SK-N-SH treated with all-trans-retinoic acid at 6 μM for 48 hours (cell line): Measurements from ENCODE around the gene SHLD3.
"Not testable (repeated sequence)": the region's sequence is repeated elsewhere in the genome, so short reads cannot be mapped to it uniquely, and the experiment has no call there.

ENCODE experiments used
- ARNTL ChIP-seq: fragments of 450-650 bp; formaldehyde crosslinking; IDR thresholded peaks from 2 replicates; pipeline ENCODE4 v1.5.0; 2020; ENCODE audit warnings: low read depth, mild to moderate bottlenecking, moderate library complexity, borderline replicate concordance
- CSDC2 ChIP-seq: fragments of 250-450 bp; sonication (Bioruptor Pico); IDR thresholded peaks from 2 replicates; pipeline ENCODE4 v1.5.0; 2020; ENCODE audit warnings: mild to moderate bottlenecking, moderate library complexity
- POU6F1 ChIP-seq: fragments of 250-450 bp; sonication (Bioruptor Pico); IDR thresholded peaks from 2 replicates; pipeline ENCODE4 v1.8.0; 2021; ENCODE audit warnings: low read depth, mild to moderate bottlenecking, moderate library complexity, borderline replicate concordance
- PPARA ChIP-seq: fragments of 250-450 bp; sonication (Bioruptor Pico); IDR thresholded peaks from 2 replicates; pipeline ENCODE4 v1.5.0; 2020; ENCODE audit warnings: mild to moderate bottlenecking, borderline replicate concordance
- RARB ChIP-seq: fragments of 250-450 bp; sonication (Bioruptor Pico); IDR thresholded peaks from 2 replicates; pipeline ENCODE4 v1.8.0; 2021; ENCODE audit warnings: mild to moderate bottlenecking, moderate library complexity
- SNAI2 ChIP-seq: fragments of 250-450 bp; sonication (Bioruptor Pico); IDR thresholded peaks from 2 replicates; pipeline ENCODE4 v1.5.0; 2020; ENCODE audit warnings: mild to moderate bottlenecking, moderate library complexity
- TCF4 ChIP-seq: fragments of 250-450 bp; sonication (Bioruptor Pico); IDR thresholded peaks from 2 replicates; pipeline ENCODE4 v1.8.0; 2021; ENCODE audit warnings: mild to moderate bottlenecking, moderate library complexity, borderline replicate concordance
- TOX ChIP-seq: fragments of 250-450 bp; sonication (Bioruptor Pico); IDR thresholded peaks from 2 replicates; pipeline ENCODE4 v1.8.0; 2021; ENCODE audit warnings: mild to moderate bottlenecking, moderate library complexity, borderline replicate concordance
- TSHZ2 ChIP-seq: fragments of 250-450 bp; sonication (Bioruptor Pico); IDR thresholded peaks from 2 replicates; pipeline ENCODE4 v1.5.0; 2020; ENCODE audit warnings: mild to moderate bottlenecking, moderate library complexity
- ZNF70 ChIP-seq: fragments of 450-650 bp; formaldehyde crosslinking; IDR thresholded peaks from 2 replicates; pipeline ENCODE4 v1.5.0; 2020; ENCODE audit warnings: mild to moderate bottlenecking, moderate library complexity
- TF ChIP-seq, protein P1 (sequence below): fragments of 250-450 bp; sonication (Bioruptor Pico); IDR thresholded peaks from 2 replicates; pipeline ENCODE4 v1.5.1; 2020; ENCODE audit warnings: low read depth, mild to moderate bottlenecking, moderate library complexity
- TF ChIP-seq, protein P2 (sequence below): fragments of 250-450 bp; sonication (Bioruptor Pico); IDR thresholded peaks from 2 replicates; pipeline ENCODE4 v1.8.0; 2020; ENCODE audit warnings: mild to moderate bottlenecking, moderate library complexity, borderline replicate concordance

DNA sequence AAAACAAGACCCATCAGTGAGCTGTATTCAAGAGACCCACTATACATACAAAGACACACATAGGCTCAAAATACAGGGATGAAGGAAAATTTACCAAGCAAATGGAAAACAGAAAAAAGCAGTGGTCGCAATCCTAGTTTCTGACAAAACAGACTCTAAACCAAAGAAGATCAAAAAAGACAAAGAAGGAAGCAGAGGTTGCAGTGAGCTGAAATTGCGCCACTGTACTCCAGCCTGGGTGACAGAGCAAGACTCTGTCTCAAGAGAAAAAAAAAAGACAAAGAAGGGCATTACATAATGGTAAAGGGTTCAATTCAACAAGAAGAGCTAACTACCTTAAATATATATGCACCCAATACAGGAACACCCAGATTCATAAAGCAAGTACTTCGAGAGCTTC, 51.2 kb downstream of the SHLD3 start:
- not testable (repeated sequence) for TF ChIP-seq SNAI2 (CRISPR knock-in tag); TOX (CRISPR knock-in tag); CSDC2; TCF4 (CRISPR knock-in tag); TSHZ2 (CRISPR knock-in tag); POU6F1 (CRISPR knock-in tag); PPARA (CRISPR knock-in tag); ZNF70 (CRISPR knock-in tag); RARB (CRISPR knock-in tag); ARNTL
- TF ChIP-seq, protein P1, sequence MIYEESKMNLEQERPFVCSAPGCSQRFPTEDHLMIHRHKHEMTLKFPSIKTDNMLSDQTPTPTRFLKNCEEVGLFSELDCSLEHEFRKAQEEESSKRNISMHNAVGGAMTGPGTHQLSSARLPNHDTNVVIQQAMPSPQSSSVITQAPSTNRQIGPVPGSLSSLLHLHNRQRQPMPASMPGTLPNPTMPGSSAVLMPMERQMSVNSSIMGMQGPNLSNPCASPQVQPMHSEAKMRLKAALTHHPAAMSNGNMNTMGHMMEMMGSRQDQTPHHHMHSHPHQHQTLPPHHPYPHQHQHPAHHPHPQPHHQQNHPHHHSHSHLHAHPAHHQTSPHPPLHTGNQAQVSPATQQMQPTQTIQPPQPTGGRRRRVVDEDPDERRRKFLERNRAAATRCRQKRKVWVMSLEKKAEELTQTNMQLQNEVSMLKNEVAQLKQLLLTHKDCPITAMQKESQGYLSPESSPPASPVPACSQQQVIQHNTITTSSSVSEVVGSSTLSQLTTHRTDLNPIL (CRISPR knock-in tag) = not testable (repeated sequence)
- TF ChIP-seq, protein P2, sequence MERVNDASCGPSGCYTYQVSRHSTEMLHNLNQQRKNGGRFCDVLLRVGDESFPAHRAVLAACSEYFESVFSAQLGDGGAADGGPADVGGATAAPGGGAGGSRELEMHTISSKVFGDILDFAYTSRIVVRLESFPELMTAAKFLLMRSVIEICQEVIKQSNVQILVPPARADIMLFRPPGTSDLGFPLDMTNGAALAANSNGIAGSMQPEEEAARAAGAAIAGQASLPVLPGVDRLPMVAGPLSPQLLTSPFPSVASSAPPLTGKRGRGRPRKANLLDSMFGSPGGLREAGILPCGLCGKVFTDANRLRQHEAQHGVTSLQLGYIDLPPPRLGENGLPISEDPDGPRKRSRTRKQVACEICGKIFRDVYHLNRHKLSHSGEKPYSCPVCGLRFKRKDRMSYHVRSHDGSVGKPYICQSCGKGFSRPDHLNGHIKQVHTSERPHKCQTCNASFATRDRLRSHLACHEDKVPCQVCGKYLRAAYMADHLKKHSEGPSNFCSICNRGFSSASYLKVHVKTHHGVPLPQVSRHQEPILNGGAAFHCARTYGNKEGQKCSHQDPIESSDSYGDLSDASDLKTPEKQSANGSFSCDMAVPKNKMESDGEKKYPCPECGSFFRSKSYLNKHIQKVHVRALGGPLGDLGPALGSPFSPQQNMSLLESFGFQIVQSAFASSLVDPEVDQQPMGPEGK (CRISPR knock-in tag) = not testable (repeated sequence)
